K562 (cell line): ENCODE results near the gene BRICD5. TPM values are rescaled to one million over a fixed set of nuclear protein-coding genes. Genes with fewer than 3 reads are reported as not detected.
A peak's percentile ranks its signal among the peaks of the same experiment; 100 is the strongest.

Source experiments
- ATAC-seq: fragments of 200-7000 bp; cut with Tn5 transposase; 3 replicates; pipeline ENCODE4 v1.9.1; 2020; ENCODE audit warnings: moderate library complexity
- BruUV-seq: library from RNA; stranded (reverse); fragments of 400-500 nt; replicated peaks from 2 replicates; lab custom pipeline; 2021; lab: Mats Ljungman, UMichigan
- CTCF ChIA-PET: fragments of 300-600 bp; formaldehyde crosslinking; extraction: SDS; loops from one replicate; lab custom pipeline; 2021; ENCODE audit warnings: low intra/inter-chr PET ratio; lab: Yijun Ruan, JAX
- POLR2A ChIA-PET: fragments of 300-600, 350-650 bp; sonication (Branson Sonifier 250); formaldehyde crosslinking; extraction: SDS; loops from one replicate; lab custom pipeline; 2021; ENCODE audit warnings: antibody characterized with exemption, inconsistent platforms; lab: Yijun Ruan, JAX
- DNase-seq, 4 experiments: peaks; one replicate each; pipeline versions ENCODE4 v3.0.0 to v3.0.0-alpha.2; 2011 to 2018; ENCODE audit warnings: low spot score in 3 of 4, mixed read lengths in 3 of 4; ENCODE audit errors: extremely low read depth in 1 of 4
- FAIRE-seq: peaks from 2 replicates; lab custom pipeline; 2011; peaks lifted over from hg19 to GRCh38; lab: Jason Lieb, UNC
- H2AFZ ChIP-seq: 2 replicates; pipeline ENCODE4 v1.6.0; 2011; ENCODE audit warnings: low read depth, low read length, control low read depth, inconsistent platforms
- H3K27ac ChIP-seq: fragments of 200-600 bp; 3 replicates; pipeline ENCODE4 v1.8.0; 2011; ENCODE audit warnings: low read depth, mild to moderate bottlenecking, control low read depth, inconsistent platforms, low read length, moderate library complexity, mixed read lengths; ENCODE audit errors: extremely low read depth
- H3K27me3 ChIP-seq, 2 experiments: fragments of 300-600 bp in 1 of 2; 2 replicates in 1 of 2; 3 replicates in 1 of 2; pipeline versions ENCODE4 v1.6.0 to v1.8.0; 2011; ENCODE audit warnings: inconsistent platforms in 2 of 2, low read length in 2 of 2, mild to moderate bottlenecking in 1 of 2, mixed read lengths in 1 of 2, moderate library complexity in 1 of 2; ENCODE audit not compliant: control insufficient read depth in 2 of 2, insufficient read depth in 2 of 2
- H3K36me3 ChIP-seq: fragments of 300-600 bp; 3 replicates; pipeline ENCODE4 v1.8.0; 2011; ENCODE audit warnings: mild to moderate bottlenecking, low read length, inconsistent platforms; ENCODE audit not compliant: control insufficient read depth, insufficient read depth
- H3K4me1 ChIP-seq, 2 experiments: fragments of 200-600 bp in 1 of 2; replicated peaks in 1 of 2; 2 replicates in 1 of 2; 3 replicates in 1 of 2; pipeline versions ENCODE4 v1.5.1 to v1.8.0; 2011; ENCODE audit warnings: inconsistent platforms in 2 of 2, low read length in 2 of 2, mild to moderate bottlenecking in 1 of 2, mixed read lengths in 1 of 2, moderate library complexity in 1 of 2; ENCODE audit not compliant: control insufficient read depth in 2 of 2, insufficient read depth in 2 of 2
- H3K4me2 ChIP-seq: 2 replicates; pipeline ENCODE4 v1.6.1; 2011; ENCODE audit warnings: low read length, control low read depth, inconsistent platforms, mixed read lengths; ENCODE audit not compliant: insufficient read depth
- H3K4me3 ChIP-seq: fragments of 200-600 bp; sonication (generic), shearing (Covaris generic); 2 replicates; pipeline ENCODE4 v1.5.1; 2016; ENCODE audit warnings: control low read depth, inconsistent platforms
- H3K79me2 ChIP-seq: fragments of 200-600 bp; 3 replicates; pipeline ENCODE4 v1.8.0; 2011; ENCODE audit warnings: low read length, inconsistent platforms; ENCODE audit not compliant: control insufficient read depth, insufficient read depth
- H3K9ac ChIP-seq, 2 experiments: 2 replicates each; pipeline versions ENCODE4 v1.6.0 to v1.6.1; 2011; ENCODE audit warnings: low read depth in 2 of 2, low read length in 2 of 2, control low read depth in 1 of 2, inconsistent platforms in 1 of 2, mild to moderate bottlenecking in 1 of 2, mixed read lengths in 1 of 2; ENCODE audit not compliant: insufficient read depth in 1 of 2
- H3K9me1 ChIP-seq: one replicate; pipeline ENCODE4 v1.6.0; 2011; ENCODE audit warnings: inconsistent platforms, mild to moderate bottlenecking, low read length, moderate library complexity; ENCODE audit not compliant: control insufficient read depth, insufficient read depth
- H3K9me3 ChIP-seq: replicated peaks from 2 replicates; pipeline ENCODE4 v1.5.1; 2011; ENCODE audit warnings: low read depth, low read length, inconsistent platforms; ENCODE audit not compliant: control insufficient read depth, insufficient read depth
- H4K20me1 ChIP-seq: replicated peaks from 2 replicates; pipeline ENCODE4 v1.6.1; 2011; ENCODE audit warnings: low read length, inconsistent platforms, mixed read lengths; ENCODE audit not compliant: control insufficient read depth, insufficient read depth
- POLR2G ChIP-seq: fragments of 200-400 bp; formaldehyde crosslinking; IDR thresholded peaks from 2 replicates; pipeline ENCODE4 v1.6.1; 2017; ENCODE audit warnings: low read depth, mild to moderate bottlenecking, antibody characterized with exemption, low read length, moderate library complexity
- RBM22 ChIP-seq: fragments of 200-400 bp; formaldehyde crosslinking; IDR thresholded peaks from 2 replicates; pipeline ENCODE4 v1.6.1; 2018; ENCODE audit warnings: low read length, low read depth; ENCODE audit not compliant: poor library complexity, severe bottlenecking
- ZBED1 ChIP-seq: IDR thresholded peaks from 2 replicates; pipeline ENCODE4 v1.6.1; 2014
- WGBS: fragments of 100-300 bp; shearing (Covaris generic); methylation state at CpG from one replicate; pipeline ENCODE4 v1.1.6; 2016; ENCODE audit warnings: low coverage, mixed read lengths; ENCODE audit not compliant: insufficient coverage; ENCODE audit errors: missing lambda C conversion rate; 5-methylcytosine and 5-hydroxymethylcytosine counted together
- in situ Hi-C: fragments of 300-500 bp; cut with MboI; formaldehyde crosslinking; loops from 4 replicates; pipeline ENCODE4 v1.15.0; 2018; ENCODE audit warnings: inconsistent platforms, mixed read lengths
- intact Hi-C: fragments of 100-400 bp; cut with micrococcal nuclease; formaldehyde crosslinking; loops from 2 replicates; pipeline ENCODE4 v1.14.2; 2022
- polyA plus RNA-seq, 8 experiments: library from polyadenylated mRNA; depleted of rRNA in 4 of 8; stranded (reverse) in 5 of 8; unstranded in 3 of 8; fragments of >200 nt; fragmentation: Nextera tagmentation in 2 of 8; fragmentation: Illumina TruSeq in 1 of 8; extraction: Ambion mirVana in 2 of 8; extraction: Trizol in 1 of 8; gene quantifications; 2 replicates each; pipeline versions ENCODE4 v1.2.1 to v1.2.3, GENCODE V29; 2011 to 2014; ENCODE audit warnings: inconsistent platforms in 1 of 8, missing spikeins in 1 of 8
- total RNA-seq, 7 experiments: library from RNA; depleted of rRNA in 6 of 7; stranded (reverse); fragments of >200 nt in 6 of 7; fragmentation: Illumina TruSeq in 2 of 7; extraction: Trizol in 2 of 7; gene quantifications; 2 replicates each; pipeline versions ENCODE4 v1.2.1 to v1.2.3, GENCODE V29; 2011 to 2021; ENCODE audit warnings: low replicate concordance in 1 of 7
- TF ChIP-seq, protein P1 (sequence below): fragments of 450-650 bp; formaldehyde crosslinking; conservative IDR thresholded peaks from 2 replicates; pipeline ENCODE4 v1.4.0; 2022; ENCODE audit warnings: mild to moderate bottlenecking, missing genetic modification characterization
- TF ChIP-seq, protein P2 (sequence below): sonication (generic); formaldehyde crosslinking; IDR thresholded peaks from 2 replicates; pipeline ENCODE4 v1.8.1; 2023; ENCODE audit warnings: mild to moderate bottlenecking, missing genetic modification reagents
- TF ChIP-seq, protein P3 (sequence below): sonication (generic); formaldehyde crosslinking; IDR thresholded peaks from 2 replicates; pipeline ENCODE4 v1.8.1; 2023; ENCODE audit warnings: missing genetic modification reagents, mild to moderate bottlenecking, borderline replicate concordance
- TF ChIP-seq, protein P4 (sequence below): sonication (generic); formaldehyde crosslinking; IDR thresholded peaks from 2 replicates; pipeline ENCODE4 v1.8.0; 2022; ENCODE audit warnings: missing genetic modification reagents, mild to moderate bottlenecking, moderate library complexity, borderline replicate concordance

The BRICD5 gene
- total and polyA plus RNA-seq, 9 of the 15 experiments (the other 6 are each of a cell fraction or from before 2014, with no cell fraction given), result 0.24 to 15.1 (median 2.4) TPM; not detected in 1

DNA sequence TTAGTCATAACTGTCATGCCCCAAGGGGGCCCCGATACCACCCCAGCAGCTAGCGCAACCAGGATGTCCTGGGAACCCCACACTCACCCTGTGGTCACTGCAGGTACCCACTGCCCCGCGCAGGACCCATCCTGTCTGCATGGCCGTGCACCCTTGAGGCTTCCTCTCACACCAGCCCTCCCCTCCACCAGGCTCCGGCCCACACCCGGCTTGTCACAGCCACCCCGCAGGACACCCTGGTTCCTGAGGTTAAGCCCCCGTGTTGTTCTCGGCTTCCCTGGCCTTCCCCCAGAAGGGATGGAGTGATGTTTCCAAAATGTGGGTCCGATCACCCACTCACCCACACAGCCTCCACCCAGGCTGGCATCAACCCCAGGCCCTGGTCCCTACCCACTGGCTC is 33.1 kb upstream of the BRICD5 start (continued):
- TF ChIP-seq ZBED1, result no peak
- TF ChIP-seq, all 486 proteins: peak for 1

DNA sequence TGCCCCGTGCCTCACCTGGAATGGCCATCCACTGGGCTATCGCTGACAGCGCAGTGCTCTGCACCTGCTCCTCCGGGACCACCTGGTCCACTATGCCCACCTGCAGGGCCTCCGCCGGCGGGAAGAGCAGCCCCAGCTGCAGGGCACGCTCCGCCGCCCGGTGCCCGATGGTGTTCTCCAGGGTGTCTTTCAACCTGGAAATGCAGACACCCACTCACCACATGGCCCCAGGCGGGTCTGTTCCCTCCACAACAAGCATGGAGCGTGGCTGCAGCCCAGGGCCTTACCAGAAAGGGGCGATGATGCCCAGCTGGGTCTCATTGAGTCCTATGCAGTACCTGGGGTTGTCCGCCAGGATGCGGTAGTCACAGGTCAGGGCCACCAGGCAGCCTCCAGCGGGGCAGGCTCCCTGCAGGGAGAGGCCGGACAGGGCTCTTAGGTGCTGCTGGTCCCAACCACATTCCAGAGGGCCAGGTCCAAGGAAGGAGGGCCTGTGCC is 32.4 kb upstream of the BRICD5 start:
- Histone ChIP-seq H2AFZ (no peak overlapping the region), H3K4me3 (no peak overlapping the region), H3K9ac (no peak overlapping the region; a peak in 1 of 4 replicates), H4K20me1 (no peaks in the 10 kb centered on the region), H3K79me2 (peaks cover 15% of the 10 kb centered on the region), H3K27me3 (no peaks in the 10 kb centered on the region), H3K4me1 (peaks cover 0 to 47% of the 10 kb centered on the region in 2 experiments; a peak in 2 of 5 replicates), H3K36me3 (peaks cover 74% of the 10 kb centered on the region; the same call in 2 of the 3 replicates), H3K9me3 (no peaks in the 10 kb centered on the region), H3K27ac (no peak overlapping the region), H3K4me2 (no peak overlapping the region), H3K9me1 (no peaks in the 10 kb centered on the region)
- in situ Hi-C loops (no loop called here), intact Hi-C loops (no loop called here)
- ChIA-PET CTCF (no interaction called here), POLR2A (interaction anchor here (0.6 to 6.6 kb wide), 3 partner anchors 8 to 29 kb away, joined by 5 to 39 read pairs (median 19); partner anchors contain the start of genes ECI1 and PGP)
- no peak for ATAC-seq
- peak in 1 of 4 experiments; percentile 32 for DNase-seq
- no TSS peak for BruUV-seq
- no peak for FAIRE-seq
- 93% methylated on average over 18 of the region's 19 CpGs for WGBS
- peak; percentile 76 for TF ChIP-seq POLR2G
- TF ChIP-seq, protein P1, sequence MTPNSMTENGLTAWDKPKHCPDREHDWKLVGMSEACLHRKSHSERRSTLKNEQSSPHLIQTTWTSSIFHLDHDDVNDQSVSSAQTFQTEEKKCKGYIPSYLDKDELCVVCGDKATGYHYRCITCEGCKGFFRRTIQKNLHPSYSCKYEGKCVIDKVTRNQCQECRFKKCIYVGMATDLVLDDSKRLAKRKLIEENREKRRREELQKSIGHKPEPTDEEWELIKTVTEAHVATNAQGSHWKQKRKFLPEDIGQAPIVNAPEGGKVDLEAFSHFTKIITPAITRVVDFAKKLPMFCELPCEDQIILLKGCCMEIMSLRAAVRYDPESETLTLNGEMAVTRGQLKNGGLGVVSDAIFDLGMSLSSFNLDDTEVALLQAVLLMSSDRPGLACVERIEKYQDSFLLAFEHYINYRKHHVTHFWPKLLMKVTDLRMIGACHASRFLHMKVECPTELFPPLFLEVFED (CRISPR knock-in tag), result no peak
- TF ChIP-seq, protein P2, sequence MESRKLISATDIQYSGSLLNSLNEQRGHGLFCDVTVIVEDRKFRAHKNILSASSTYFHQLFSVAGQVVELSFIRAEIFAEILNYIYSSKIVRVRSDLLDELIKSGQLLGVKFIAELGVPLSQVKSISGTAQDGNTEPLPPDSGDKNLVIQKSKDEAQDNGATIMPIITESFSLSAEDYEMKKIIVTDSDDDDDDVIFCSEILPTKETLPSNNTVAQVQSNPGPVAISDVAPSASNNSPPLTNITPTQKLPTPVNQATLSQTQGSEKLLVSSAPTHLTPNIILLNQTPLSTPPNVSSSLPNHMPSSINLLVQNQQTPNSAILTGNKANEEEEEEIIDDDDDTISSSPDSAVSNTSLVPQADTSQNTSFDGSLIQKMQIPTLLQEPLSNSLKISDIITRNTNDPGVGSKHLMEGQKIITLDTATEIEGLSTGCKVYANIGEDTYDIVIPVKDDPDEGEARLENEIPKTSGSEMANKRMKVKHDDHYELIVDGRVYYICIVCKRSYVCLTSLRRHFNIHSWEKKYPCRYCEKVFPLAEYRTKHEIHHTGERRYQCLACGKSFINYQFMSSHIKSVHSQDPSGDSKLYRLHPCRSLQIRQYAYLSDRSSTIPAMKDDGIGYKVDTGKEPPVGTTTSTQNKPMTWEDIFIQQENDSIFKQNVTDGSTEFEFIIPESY (CRISPR knock-in tag), result peak; percentile 90
- TF ChIP-seq, protein P3, sequence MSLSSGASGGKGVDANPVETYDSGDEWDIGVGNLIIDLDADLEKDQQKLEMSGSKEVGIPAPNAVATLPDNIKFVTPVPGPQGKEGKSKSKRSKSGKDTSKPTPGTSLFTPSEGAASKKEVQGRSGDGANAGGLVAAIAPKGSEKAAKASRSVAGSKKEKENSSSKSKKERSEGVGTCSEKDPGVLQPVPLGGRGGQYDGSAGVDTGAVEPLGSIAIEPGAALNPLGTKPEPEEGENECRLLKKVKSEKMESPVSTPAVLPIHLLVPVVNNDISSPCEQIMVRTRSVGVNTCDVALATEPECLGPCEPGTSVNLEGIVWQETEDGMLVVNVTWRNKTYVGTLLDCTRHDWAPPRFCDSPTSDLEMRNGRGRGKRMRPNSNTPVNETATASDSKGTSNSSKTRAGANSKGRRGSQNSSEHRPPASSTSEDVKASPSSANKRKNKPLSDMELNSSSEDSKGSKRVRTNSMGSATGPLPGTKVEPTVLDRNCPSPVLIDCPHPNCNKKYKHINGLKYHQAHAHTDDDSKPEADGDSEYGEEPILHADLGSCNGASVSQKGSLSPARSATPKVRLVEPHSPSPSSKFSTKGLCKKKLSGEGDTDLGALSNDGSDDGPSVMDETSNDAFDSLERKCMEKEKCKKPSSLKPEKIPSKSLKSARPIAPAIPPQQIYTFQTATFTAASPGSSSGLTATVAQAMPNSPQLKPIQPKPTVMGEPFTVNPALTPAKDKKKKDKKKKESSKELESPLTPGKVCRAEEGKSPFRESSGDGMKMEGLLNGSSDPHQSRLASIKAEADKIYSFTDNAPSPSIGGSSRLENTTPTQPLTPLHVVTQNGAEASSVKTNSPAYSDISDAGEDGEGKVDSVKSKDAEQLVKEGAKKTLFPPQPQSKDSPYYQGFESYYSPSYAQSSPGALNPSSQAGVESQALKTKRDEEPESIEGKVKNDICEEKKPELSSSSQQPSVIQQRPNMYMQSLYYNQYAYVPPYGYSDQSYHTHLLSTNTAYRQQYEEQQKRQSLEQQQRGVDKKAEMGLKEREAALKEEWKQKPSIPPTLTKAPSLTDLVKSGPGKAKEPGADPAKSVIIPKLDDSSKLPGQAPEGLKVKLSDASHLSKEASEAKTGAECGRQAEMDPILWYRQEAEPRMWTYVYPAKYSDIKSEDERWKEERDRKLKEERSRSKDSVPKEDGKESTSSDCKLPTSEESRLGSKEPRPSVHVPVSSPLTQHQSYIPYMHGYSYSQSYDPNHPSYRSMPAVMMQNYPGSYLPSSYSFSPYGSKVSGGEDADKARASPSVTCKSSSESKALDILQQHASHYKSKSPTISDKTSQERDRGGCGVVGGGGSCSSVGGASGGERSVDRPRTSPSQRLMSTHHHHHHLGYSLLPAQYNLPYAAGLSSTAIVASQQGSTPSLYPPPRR (CRISPR knock-in tag), result no peak
- peak; percentile 57 for TF ChIP-seq RBM22
- TF ChIP-seq, protein P4, sequence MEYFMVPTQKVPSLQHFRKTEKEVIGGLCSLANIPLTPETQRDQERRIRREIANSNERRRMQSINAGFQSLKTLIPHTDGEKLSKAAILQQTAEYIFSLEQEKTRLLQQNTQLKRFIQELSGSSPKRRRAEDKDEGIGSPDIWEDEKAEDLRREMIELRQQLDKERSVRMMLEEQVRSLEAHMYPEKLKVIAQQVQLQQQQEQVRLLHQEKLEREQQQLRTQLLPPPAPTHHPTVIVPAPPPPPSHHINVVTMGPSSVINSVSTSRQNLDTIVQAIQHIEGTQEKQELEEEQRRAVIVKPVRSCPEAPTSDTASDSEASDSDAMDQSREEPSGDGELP (CRISPR knock-in tag), result 0 out of 2 replicates have a peak, but pooled peaks have one; percentile 27
